NT2/D1 (cell line): ENCODE measurements around the gene CCR5.

Experiments
- DNase-seq: peaks from one replicate; pipeline ENCODE4 v3.0.0-alpha.2; 2011; ENCODE audit warnings: low read depth, low spot score
- H3K27me3 ChIP-seq: 2 replicates; pipeline ENCODE4 v1.6.0; 2011; ENCODE audit warnings: mild to moderate bottlenecking; ENCODE audit not compliant: insufficient read length, insufficient read depth
- H3K36me3 ChIP-seq: 2 replicates; pipeline ENCODE4 v1.6.1; 2011; ENCODE audit warnings: mild to moderate bottlenecking, low read length, mixed read lengths; ENCODE audit not compliant: insufficient read depth, insufficient read length
- H3K4me1 ChIP-seq: 2 replicates; pipeline ENCODE4 v1.5.1; 2011; ENCODE audit not compliant: insufficient read depth, insufficient read length
- H3K4me3 ChIP-seq: 2 replicates; pipeline ENCODE4 v1.5.1; 2011; ENCODE audit warnings: low read depth; ENCODE audit not compliant: insufficient read length
- H3K9ac ChIP-seq: 2 replicates; pipeline ENCODE4 v1.6.0; 2011; ENCODE audit warnings: low read depth; ENCODE audit not compliant: insufficient read length
- H3K9me3 ChIP-seq: 2 replicates; pipeline ENCODE4 v1.5.1; 2011; ENCODE audit warnings: mild to moderate bottlenecking, low read length; ENCODE audit not compliant: insufficient read depth
- SUZ12 ChIP-seq: IDR thresholded peaks from 2 replicates; pipeline ENCODE4 v1.6.1; 2011; ENCODE audit not compliant: insufficient read length, insufficient read depth; ENCODE audit errors: extremely low read depth
- YY1 ChIP-seq: IDR thresholded peaks from 2 replicates; pipeline ENCODE4 v1.6.1; 2011; ENCODE audit not compliant: insufficient read length, insufficient read depth
- ZNF274 ChIP-seq: IDR thresholded peaks from 2 replicates; pipeline ENCODE4 v1.6.1; 2011; ENCODE audit warnings: mild to moderate bottlenecking, low read depth, low read length

Gene CCR5

GRCh38 chr3:46337911-46338310 lies 32.8 kb upstream of the CCR5 start:
- Histone ChIP-seq H3K36me3 (no peaks in the 10 kb centered on the region), H3K9ac (no peak overlapping the region), H3K9me3 (peaks cover 35% of the 10 kb centered on the region), H3K4me3 (no peak overlapping the region), H3K4me1 (no peaks in the 10 kb centered on the region), H3K27me3 (no peaks in the 10 kb centered on the region)
- TF ChIP-seq ZNF274, result no peak
- DNase-seq, result no peak

- no peak overlapping the region for H3K9ac ChIP-seq
- TF ChIP-seq YY1, result no peak
- TF ChIP-seq SUZ12, result no peak
- TF ChIP-seq ZNF274, result no peak
- no peaks in the 10 kb centered on the region for H3K36me3 ChIP-seq
- no peaks in the 10 kb centered on the region for H3K27me3 ChIP-seq
- H3K4me3 ChIP-seq, result no peak overlapping the region
- DNase-seq, result no peak
- H3K4me1 ChIP-seq, result no peaks in the 10 kb centered on the region
- peaks cover 35% of the 10 kb centered on the region for H3K9me3 ChIP-seq
Observed at GRCh38 chr3:46338840-46339239, 31.9 kb upstream of the CCR5 start.

GRCh38 chr3:46344476-46344875 lies 26.3 kb upstream of the CCR5 start:
- TF ChIP-seq SUZ12 (no peak), ZNF274 (no peak), YY1 (no peak)
- H3K36me3 ChIP-seq, result no peaks in the 10 kb centered on the region
- no peak overlapping the region for H3K4me3 ChIP-seq
- no peak for DNase-seq
- no peaks in the 10 kb centered on the region for H3K4me1 ChIP-seq
- no peak overlapping the region for H3K9ac ChIP-seq
- H3K27me3 ChIP-seq, result no peaks in the 10 kb centered on the region
- H3K9me3 ChIP-seq, result peaks cover 16% of the 10 kb centered on the region; the same call in 1 of the 2 replicates

GRCh38 chr3:46348823-46349482 lies 21.8 kb upstream of the CCR5 start:
- no peak overlapping the region for H3K4me3 ChIP-seq
- TF ChIP-seq ZNF274 (no peak), YY1 (no peak), SUZ12 (no peak)
- H3K9ac ChIP-seq, result no peak overlapping the region
- no peaks in the 10 kb centered on the region for H3K27me3 ChIP-seq
- no peak for DNase-seq
- no peaks in the 10 kb centered on the region for H3K36me3 ChIP-seq
- H3K9me3 ChIP-seq, result 0 out of 2 replicates have a peak, but pooled peaks cover 8% of the 10 kb centered on the region
- H3K4me1 ChIP-seq, result no peaks in the 10 kb centered on the region

- H3K4me3 ChIP-seq, result no peak overlapping the region
Observed at GRCh38 chr3:46349484-46350261, 21.1 kb upstream of the CCR5 start.

GRCh38 chr3:46350262-46350565 lies 20.5 kb upstream of the CCR5 start:
- Histone ChIP-seq H3K36me3 (no peaks in the 10 kb centered on the region), H3K4me1 (no peaks in the 10 kb centered on the region), H3K4me3 (no peak overlapping the region), H3K9ac (no peak overlapping the region), H3K9me3 (0 out of 2 replicates have a peak, but pooled peaks cover 8% of the 10 kb centered on the region), H3K27me3 (no peaks in the 10 kb centered on the region)
- no peak for DNase-seq
- TF ChIP-seq SUZ12 (no peak), ZNF274 (no peak), YY1 (no peak)

More at GRCh38 chr3:46349484-46350261, 21.1 kb upstream of the CCR5 start:
- H3K27me3 ChIP-seq, result no peaks in the 10 kb centered on the region
- TF ChIP-seq ZNF274, result no peak
- TF ChIP-seq YY1, result no peak
- TF ChIP-seq SUZ12, result no peak
- no peaks in the 10 kb centered on the region for H3K4me1 ChIP-seq
- H3K9ac ChIP-seq, result no peak overlapping the region
- DNase-seq, result no peak
- no peaks in the 10 kb centered on the region for H3K36me3 ChIP-seq
- 0 out of 2 replicates have a peak, but pooled peaks cover 8% of the 10 kb centered on the region for H3K9me3 ChIP-seq

GRCh38 chr3:46351646-46352045 lies 19.1 kb upstream of the CCR5 start:
- Histone ChIP-seq H3K9ac (no peak overlapping the region), H3K27me3 (no peaks in the 10 kb centered on the region), H3K36me3 (no peaks in the 10 kb centered on the region), H3K9me3 (0 out of 2 replicates have a peak, but pooled peaks cover 8% of the 10 kb centered on the region), H3K4me3 (no peak overlapping the region), H3K4me1 (no peaks in the 10 kb centered on the region)
- TF ChIP-seq ZNF274, result no peak
- no peak for TF ChIP-seq SUZ12
- no peak for TF ChIP-seq YY1
- no peak for DNase-seq
